PC-9 (cell line): ENCODE data around the gene PCMT1.

Experiments used
- EZH2 ChIP-seq: fragments of 200-600 bp; sonication (generic); IDR thresholded peaks from 2 replicates; pipeline ENCODE4 v1.8.0; 2017; ENCODE audit warnings: antibody characterized with exemption, low read depth
- TF ChIP-seq, protein P1 (sequence below): fragments of 200-600 bp; sonication (generic); conservative IDR thresholded peaks from 2 replicates; pipeline ENCODE4 v1.6.1; 2017; ENCODE audit warnings: mixed run types, antibody characterized with exemption, mild to moderate bottlenecking, moderate library complexity

DNA sequence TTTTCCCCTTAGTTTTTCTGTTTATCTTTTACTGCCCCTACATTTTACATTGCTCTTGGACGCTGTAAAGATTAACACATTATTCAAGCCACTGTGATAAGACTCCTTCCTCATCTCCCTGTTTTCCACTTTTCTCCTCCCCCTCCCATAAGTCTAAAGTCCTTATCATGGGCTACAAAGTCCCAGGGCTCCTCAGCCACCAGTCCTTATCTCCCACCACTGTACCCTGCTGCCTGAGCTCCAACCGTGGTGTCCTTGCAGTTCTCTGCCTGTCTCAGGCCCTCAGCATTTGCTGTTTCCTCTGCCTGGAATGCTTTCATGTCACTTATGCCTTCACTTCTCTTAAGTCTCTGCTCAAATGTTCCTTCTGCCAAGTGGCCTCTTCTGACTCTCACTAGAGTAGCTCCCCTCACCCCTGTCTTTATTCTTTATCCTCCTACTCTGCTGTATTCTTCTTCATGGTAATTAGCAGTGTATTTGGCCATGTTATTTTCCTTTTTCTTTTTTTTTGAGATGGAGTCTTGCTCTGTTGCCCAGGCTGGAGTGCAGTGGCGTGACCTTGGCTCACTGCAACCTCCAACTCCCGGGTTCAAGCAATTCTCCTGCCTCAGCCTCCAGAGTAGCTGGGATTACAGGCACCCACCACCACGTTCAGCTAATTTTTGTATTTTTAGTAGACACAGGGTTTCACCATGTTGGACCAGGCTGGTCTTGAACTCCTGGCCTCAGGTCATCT lies 20.9 kb upstream of the PCMT1 start:
- TF ChIP-seq, protein P1, sequence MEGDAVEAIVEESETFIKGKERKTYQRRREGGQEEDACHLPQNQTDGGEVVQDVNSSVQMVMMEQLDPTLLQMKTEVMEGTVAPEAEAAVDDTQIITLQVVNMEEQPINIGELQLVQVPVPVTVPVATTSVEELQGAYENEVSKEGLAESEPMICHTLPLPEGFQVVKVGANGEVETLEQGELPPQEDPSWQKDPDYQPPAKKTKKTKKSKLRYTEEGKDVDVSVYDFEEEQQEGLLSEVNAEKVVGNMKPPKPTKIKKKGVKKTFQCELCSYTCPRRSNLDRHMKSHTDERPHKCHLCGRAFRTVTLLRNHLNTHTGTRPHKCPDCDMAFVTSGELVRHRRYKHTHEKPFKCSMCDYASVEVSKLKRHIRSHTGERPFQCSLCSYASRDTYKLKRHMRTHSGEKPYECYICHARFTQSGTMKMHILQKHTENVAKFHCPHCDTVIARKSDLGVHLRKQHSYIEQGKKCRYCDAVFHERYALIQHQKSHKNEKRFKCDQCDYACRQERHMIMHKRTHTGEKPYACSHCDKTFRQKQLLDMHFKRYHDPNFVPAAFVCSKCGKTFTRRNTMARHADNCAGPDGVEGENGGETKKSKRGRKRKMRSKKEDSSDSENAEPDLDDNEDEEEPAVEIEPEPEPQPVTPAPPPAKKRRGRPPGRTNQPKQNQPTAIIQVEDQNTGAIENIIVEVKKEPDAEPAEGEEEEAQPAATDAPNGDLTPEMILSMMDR, result no peak
- no peak for TF ChIP-seq EZH2
